ENCODE data around the gene IDH3A. TPM values are rescaled to one million over a fixed set of nuclear protein-coding genes. Genes with fewer than 3 reads are reported as not detected.

The IDH3A gene
- polyA plus RNA-seq, 2 of the 4 experiments (the other 2 are of a cell fraction): 85.6 to 149 TPM

- no peaks in the 10 kb centered on the region for H3K4me1 ChIP-seq
- DNase-seq (ENCODE audit: low read depth in 1 of 2, low spot score in 1 of 2) (no peak), ATAC-seq (no peak), FAIRE-seq (no peak)
- TF ChIP-seq, protein P1, sequence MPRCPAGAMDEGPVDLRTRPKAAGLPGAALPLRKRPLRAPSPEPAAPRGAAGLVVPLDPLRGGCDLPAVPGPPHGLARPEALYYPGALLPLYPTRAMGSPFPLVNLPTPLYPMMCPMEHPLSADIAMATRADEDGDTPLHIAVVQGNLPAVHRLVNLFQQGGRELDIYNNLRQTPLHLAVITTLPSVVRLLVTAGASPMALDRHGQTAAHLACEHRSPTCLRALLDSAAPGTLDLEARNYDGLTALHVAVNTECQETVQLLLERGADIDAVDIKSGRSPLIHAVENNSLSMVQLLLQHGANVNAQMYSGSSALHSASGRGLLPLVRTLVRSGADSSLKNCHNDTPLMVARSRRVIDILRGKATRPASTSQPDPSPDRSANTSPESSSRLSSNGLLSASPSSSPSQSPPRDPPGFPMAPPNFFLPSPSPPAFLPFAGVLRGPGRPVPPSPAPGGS (IDR thresholded peaks at IDR 0.05): no peak
- TF ChIP-seq ZFP36 (IDR thresholded peaks at IDR 0.05; ENCODE audit: borderline replicate concordance, partially characterized antibody): no peak
- TF ChIP-seq MAFK (IDR thresholded peaks at IDR 0.05; ENCODE audit: partially characterized antibody): no peak
- no peak for TF ChIP-seq NR3C1 (IDR thresholded peaks at IDR 0.05)
- TF ChIP-seq RNF2 (IDR thresholded peaks at IDR 0.05; ENCODE audit: borderline replicate concordance, low read depth): no peak
- TF ChIP-seq CHD4 (IDR thresholded peaks at IDR 0.05; ENCODE audit: borderline replicate concordance): no peak
- TF ChIP-seq RFX5 (IDR thresholded peaks at IDR 0.05): no peak
- no peak for TF ChIP-seq CHD2 (IDR thresholded peaks at IDR 0.05; ENCODE audit: low read length, partially characterized antibody)
- TF ChIP-seq, protein P2, sequence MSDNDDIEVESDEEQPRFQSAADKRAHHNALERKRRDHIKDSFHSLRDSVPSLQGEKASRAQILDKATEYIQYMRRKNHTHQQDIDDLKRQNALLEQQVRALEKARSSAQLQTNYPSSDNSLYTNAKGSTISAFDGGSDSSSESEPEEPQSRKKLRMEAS (IDR thresholded peaks at IDR 0.05): no peak
- no peak for TF ChIP-seq FOSB (CRISPR knock-in tag; IDR thresholded peaks at IDR 0.05)
- TF ChIP-seq, protein P3, sequence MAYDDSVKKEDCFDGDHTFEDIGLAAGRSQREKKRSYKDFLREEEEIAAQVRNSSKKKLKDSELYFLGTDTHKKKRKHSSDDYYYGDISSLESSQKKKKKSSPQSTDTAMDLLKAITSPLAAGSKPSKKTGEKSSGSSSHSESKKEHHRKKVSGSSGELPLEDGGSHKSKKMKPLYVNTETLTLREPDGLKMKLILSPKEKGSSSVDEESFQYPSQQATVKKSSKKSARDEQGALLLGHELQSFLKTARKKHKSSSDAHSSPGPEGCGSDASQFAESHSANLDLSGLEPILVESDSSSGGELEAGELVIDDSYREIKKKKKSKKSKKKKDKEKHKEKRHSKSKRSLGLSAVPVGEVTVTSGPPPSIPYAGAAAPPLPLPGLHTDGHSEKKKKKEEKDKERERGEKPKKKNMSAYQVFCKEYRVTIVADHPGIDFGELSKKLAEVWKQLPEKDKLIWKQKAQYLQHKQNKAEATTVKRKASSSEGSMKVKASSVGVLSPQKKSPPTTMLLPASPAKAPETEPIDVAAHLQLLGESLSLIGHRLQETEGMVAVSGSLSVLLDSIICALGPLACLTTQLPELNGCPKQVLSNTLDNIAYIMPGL (CRISPR knock-in tag; IDR thresholded peaks at IDR 0.05; ENCODE audit: borderline replicate concordance): no peak
- no peaks in the 10 kb centered on the region for H3K9me3 ChIP-seq
- WGBS (ENCODE audit: missing lambda C conversion rate): 93% methylated on average over 17 of the region's 17 CpGs
- no peak overlapping the region for H3K4me2 ChIP-seq
- H3K27ac ChIP-seq: no peak overlapping the region
- ChIA-PET POLR2A (no interaction called here), CTCF (interaction anchor here (0.9 to 3.0 kb wide), 6 partner anchors 14 to 69 kb away, joined by 3 to 19 read pairs (median 6); partner anchors contain the start of gene CIB2)
- no peak overlapping the region for H3K4me3 ChIP-seq
Observed at GRCh38 chr15:78170848-78171773, 21.9 kb downstream of the IDH3A start.

- Histone ChIP-seq H3K9me3 (no peaks in the 10 kb centered on the region), H3K27ac (no peak overlapping the region), H3K4me3 (no peak overlapping the region), H3K4me1 (no peaks in the 10 kb centered on the region), H3K4me2 (no peak overlapping the region)
- ATAC-seq (no peak), DNase-seq (ENCODE audit: low read depth in 1 of 2, low spot score in 1 of 2) (no peak), FAIRE-seq (no peak)
- ChIA-PET CTCF (interaction anchor here (0.6 to 3.0 kb wide), 9 partner anchors 12 to 130 kb away, joined by 3 to 19 read pairs (median 4); partner anchors contain the start of genes CIB2 and IDH3A), POLR2A (no interaction called here)
- TF ChIP-seq SREBF2 (IDR thresholded peaks at IDR 0.05): no peak
- no peak for TF ChIP-seq HOXB13 (CRISPR knock-in tag; IDR thresholded peaks at IDR 0.05; ENCODE audit: low read depth)
- TF ChIP-seq ZFP36 (IDR thresholded peaks at IDR 0.05; ENCODE audit: borderline replicate concordance, partially characterized antibody): no peak
- TF ChIP-seq POLR2AphosphoS2 (conservative IDR thresholded peaks at IDR 0.05; ENCODE audit: low read length): no peak
- TF ChIP-seq ESRRA (IDR thresholded peaks at IDR 0.05; ENCODE audit: borderline replicate concordance, low read length): no peak
- TF ChIP-seq NPAS2 (CRISPR knock-in tag; IDR thresholded peaks at IDR 0.05; ENCODE audit: borderline replicate concordance): no peak
- TF ChIP-seq ZSCAN20 (CRISPR knock-in tag; IDR thresholded peaks at IDR 0.05): no peak
- TF ChIP-seq MYC (IDR thresholded peaks at IDR 0.05; ENCODE audit: borderline replicate concordance, low read length): no peak
- no peak for TF ChIP-seq USF2 (IDR thresholded peaks at IDR 0.05)
- no peak for TF ChIP-seq HES2 (IDR thresholded peaks at IDR 0.05)
- no peak for TF ChIP-seq ZC3H11A (IDR thresholded peaks at IDR 0.05)
- no peak for TF ChIP-seq EHMT2 (IDR thresholded peaks at IDR 0.05; ENCODE audit: low read depth)
- no peak for TF ChIP-seq EP300 (IDR thresholded peaks at IDR 0.05)
- no peak for TF ChIP-seq MAZ (IDR thresholded peaks at IDR 0.05; ENCODE audit: borderline replicate concordance, low read depth, low read length)
- no peak for TF ChIP-seq PHF8 (IDR thresholded peaks at IDR 0.05; ENCODE audit: borderline replicate concordance, low read depth)
- WGBS (ENCODE audit: missing lambda C conversion rate): 97% methylated on average over 9 of the region's 9 CpGs
Observed at GRCh38 chr15:78171864-78172472, 22.8 kb downstream of the IDH3A start.
